Parathyroid adenoma (tissue), 2 donors: Measurements from ENCODE around the gene HIF3A.
"Not testable (repeated sequence)": the region's sequence is repeated elsewhere in the genome, so short reads cannot be mapped to it uniquely, and the experiment has no call there.

Experiments
- H2AFZ ChIP-seq: fragments of 300-600 bp; sonication (generic); one replicate; pipeline ENCODE4 v1.7.0; 2017; ENCODE audit warnings: antibody characterized with exemption, mild to moderate bottlenecking
- H3K27ac ChIP-seq: fragments of 300-600 bp; sonication (generic); one replicate; pipeline ENCODE4 v1.7.0; 2017
- H3K27me3 ChIP-seq: fragments of 300-600 bp; sonication (generic); one replicate; pipeline ENCODE4 v1.7.0; 2017; ENCODE audit warnings: low read length; ENCODE audit not compliant: control insufficient read depth, insufficient read depth
- H3K36me3 ChIP-seq: fragments of 300-600 bp; sonication (generic); one replicate; pipeline ENCODE4 v1.7.0; 2017; ENCODE audit warnings: low read length; ENCODE audit not compliant: control insufficient read depth, insufficient read depth
- H3K4me1 ChIP-seq: fragments of 300-600 bp; sonication (generic); one replicate; pipeline ENCODE4 v1.7.0; 2017; ENCODE audit warnings: control low read depth
- H3K4me2 ChIP-seq: fragments of 300-600 bp; sonication (generic); one replicate; pipeline ENCODE4 v1.7.0; 2017; ENCODE audit warnings: low read length
- H3K4me3 ChIP-seq: fragments of 300-600 bp; sonication (generic); one replicate; pipeline ENCODE4 v1.7.0; 2017; ENCODE audit warnings: low read depth, low read length
- H3K79me2 ChIP-seq: fragments of 300-600 bp; sonication (generic); one replicate; pipeline ENCODE4 v1.7.0; 2017; ENCODE audit warnings: control low read depth
- H3K9ac ChIP-seq: fragments of 300-600 bp; sonication (generic); one replicate; pipeline ENCODE4 v1.7.0; 2017; ENCODE audit warnings: mild to moderate bottlenecking
- H3K9me3 ChIP-seq: fragments of 300-600 bp; sonication (generic); one replicate; pipeline ENCODE4 v1.7.0; 2017; ENCODE audit warnings: low read length; ENCODE audit not compliant: control insufficient read depth
- TF ChIP-seq, protein P1 (sequence below): fragments of 300-600 bp; sonication (generic); IDR thresholded peaks from one replicate; pipeline ENCODE4 v1.7.0; 2017; ENCODE audit warnings: antibody characterized with exemption, mild to moderate bottlenecking
- donor health status: primary hyperparathyroidism.

Gene HIF3A

DNA sequence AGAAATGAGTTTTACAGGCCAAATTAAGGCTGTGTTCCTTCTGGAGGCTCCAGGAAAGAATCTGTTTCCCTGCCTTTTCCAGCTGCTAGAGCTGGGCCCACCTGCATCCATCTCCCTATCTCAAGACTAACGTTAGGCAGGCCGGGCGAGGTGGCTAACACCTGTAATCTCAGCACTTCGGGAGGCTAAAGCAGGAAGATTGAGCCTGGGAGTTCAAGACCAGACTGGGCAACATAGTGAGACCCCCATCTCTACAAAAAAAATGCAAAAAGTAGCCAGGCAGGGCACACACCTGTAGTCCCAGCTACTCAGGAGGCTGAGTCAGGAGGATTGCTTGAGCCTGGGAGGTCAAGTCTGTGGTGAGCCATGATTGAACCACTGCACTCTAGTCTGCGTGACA lies 14.6 kb downstream of the HIF3A start:
- H3K4me1 ChIP-seq: no peaks in the 10 kb centered on the region
- H3K36me3 ChIP-seq: no peaks in the 10 kb centered on the region
- H3K27me3 ChIP-seq: no peaks in the 10 kb centered on the region
- H2AFZ ChIP-seq: no peak overlapping the region
- no peak overlapping the region for H3K9ac ChIP-seq
- no peak overlapping the region for H3K4me2 ChIP-seq
- H3K27ac ChIP-seq: no peak overlapping the region
- TF ChIP-seq, protein P1, sequence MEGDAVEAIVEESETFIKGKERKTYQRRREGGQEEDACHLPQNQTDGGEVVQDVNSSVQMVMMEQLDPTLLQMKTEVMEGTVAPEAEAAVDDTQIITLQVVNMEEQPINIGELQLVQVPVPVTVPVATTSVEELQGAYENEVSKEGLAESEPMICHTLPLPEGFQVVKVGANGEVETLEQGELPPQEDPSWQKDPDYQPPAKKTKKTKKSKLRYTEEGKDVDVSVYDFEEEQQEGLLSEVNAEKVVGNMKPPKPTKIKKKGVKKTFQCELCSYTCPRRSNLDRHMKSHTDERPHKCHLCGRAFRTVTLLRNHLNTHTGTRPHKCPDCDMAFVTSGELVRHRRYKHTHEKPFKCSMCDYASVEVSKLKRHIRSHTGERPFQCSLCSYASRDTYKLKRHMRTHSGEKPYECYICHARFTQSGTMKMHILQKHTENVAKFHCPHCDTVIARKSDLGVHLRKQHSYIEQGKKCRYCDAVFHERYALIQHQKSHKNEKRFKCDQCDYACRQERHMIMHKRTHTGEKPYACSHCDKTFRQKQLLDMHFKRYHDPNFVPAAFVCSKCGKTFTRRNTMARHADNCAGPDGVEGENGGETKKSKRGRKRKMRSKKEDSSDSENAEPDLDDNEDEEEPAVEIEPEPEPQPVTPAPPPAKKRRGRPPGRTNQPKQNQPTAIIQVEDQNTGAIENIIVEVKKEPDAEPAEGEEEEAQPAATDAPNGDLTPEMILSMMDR: no peak
- no peaks in the 10 kb centered on the region for H3K9me3 ChIP-seq
- H3K79me2 ChIP-seq: no peaks in the 10 kb centered on the region
- H3K4me3 ChIP-seq: no peak overlapping the region

DNA sequence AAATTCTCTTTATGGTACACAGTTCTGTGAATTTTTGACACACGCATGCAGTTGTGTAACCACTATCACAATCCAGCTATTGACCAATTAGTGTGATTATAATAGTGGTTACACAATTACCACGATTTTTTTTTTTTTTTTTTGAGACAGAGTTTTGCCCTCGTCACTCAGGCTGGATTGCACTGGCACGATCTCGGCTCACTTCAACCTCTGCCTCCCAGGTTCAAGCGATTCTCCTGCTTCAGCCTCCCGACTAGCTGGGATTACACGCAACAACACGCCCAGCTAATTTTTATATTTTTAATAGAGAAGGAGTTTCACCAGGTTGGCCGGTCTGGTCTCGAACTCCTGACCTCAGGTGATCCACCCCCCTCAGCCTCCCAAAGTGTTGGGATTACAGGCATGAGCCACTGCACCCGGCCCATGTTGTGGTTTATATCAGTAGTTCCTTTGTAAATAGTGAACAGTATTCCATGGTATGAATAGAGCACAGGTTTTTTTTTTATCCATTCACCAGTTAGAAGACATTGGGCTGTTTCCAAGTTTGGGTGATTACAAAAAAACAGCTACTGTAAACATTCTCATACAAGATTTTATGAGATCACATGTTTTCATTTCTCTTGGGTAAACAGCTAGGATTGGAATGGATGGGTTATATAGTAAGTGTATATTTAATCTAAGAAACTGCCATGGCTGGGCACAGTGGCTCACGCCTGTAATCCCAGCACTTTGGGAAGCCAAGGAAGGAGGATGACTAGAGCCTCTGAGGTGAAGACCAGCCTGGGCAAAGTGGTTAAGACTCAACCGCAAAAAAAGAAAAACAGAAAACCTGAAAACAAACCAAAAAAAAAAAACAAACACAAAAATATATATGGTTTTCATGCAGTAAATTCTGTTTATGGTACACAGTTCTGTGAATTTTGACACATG lies 17.0 kb downstream of the HIF3A start:
- not testable (repeated sequence) for H3K36me3 ChIP-seq, H3K9me3 ChIP-seq, H3K9ac ChIP-seq, H3K4me3 ChIP-seq, H2AFZ ChIP-seq, H3K4me2 ChIP-seq, H3K27me3 ChIP-seq, H3K4me1 ChIP-seq, H3K79me2 ChIP-seq, H3K27ac ChIP-seq

DNA sequence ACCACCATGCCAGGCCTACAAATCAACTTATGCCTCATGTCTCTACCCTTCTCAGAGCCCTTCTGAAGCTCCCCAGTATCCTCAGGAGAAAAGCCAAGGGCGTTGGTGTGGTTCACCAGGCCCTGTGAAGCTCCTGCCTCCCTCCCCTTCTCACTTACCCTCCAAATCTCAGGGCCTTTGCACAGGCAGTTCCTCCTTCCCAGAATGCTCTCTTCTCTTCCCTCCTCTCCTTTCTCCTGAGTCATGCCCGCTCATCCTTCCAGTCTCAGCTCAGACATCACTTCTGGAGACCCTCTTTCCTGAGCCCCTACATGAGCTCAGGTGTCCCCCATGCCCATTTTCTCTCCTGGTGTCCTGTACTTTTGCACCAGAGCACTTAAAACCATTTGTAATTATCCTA lies 20.5 kb downstream of the HIF3A start:
- H3K79me2 ChIP-seq: no peaks in the 10 kb centered on the region
- no peaks in the 10 kb centered on the region for H3K27me3 ChIP-seq
- TF ChIP-seq, protein P1: no peak
- no peaks in the 10 kb centered on the region for H3K4me1 ChIP-seq
- no peak overlapping the region for H3K4me3 ChIP-seq
- no peak overlapping the region for H3K4me2 ChIP-seq
- H2AFZ ChIP-seq: no peak overlapping the region
- no peaks in the 10 kb centered on the region for H3K9me3 ChIP-seq
- H3K27ac ChIP-seq: no peak overlapping the region
- H3K36me3 ChIP-seq: no peaks in the 10 kb centered on the region
- H3K9ac ChIP-seq: no peak overlapping the region

DNA sequence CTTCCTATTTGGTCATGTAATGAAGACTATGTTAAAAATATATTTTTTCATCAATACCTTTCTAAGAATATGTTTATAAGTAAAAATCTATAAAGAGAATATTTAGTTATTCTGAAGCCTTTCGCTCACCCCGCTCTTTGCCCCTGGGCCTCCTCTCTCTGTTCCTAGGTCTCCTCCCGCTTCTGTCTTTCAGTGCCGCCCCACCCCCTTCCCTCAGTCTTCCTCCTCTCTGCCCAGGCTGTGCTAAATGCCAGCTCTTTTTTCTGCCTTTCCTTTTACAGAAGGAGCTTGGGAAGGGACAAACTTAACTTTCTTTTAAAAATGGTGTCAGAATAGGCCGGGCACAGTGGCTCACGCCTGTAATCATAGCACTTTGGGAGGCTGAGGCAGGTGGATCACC lies 22.8 kb downstream of the HIF3A start:
- no peak overlapping the region for H3K4me3 ChIP-seq
- no peaks in the 10 kb centered on the region for H3K36me3 ChIP-seq
- H3K79me2 ChIP-seq: no peaks in the 10 kb centered on the region
- H3K9ac ChIP-seq: no peak overlapping the region
- H3K9me3 ChIP-seq: no peaks in the 10 kb centered on the region
- no peak overlapping the region for H2AFZ ChIP-seq
- no peak overlapping the region for H3K27ac ChIP-seq
- TF ChIP-seq, protein P1: no peak
- no peaks in the 10 kb centered on the region for H3K4me1 ChIP-seq
- no peaks in the 10 kb centered on the region for H3K27me3 ChIP-seq
- H3K4me2 ChIP-seq: no peak overlapping the region

DNA sequence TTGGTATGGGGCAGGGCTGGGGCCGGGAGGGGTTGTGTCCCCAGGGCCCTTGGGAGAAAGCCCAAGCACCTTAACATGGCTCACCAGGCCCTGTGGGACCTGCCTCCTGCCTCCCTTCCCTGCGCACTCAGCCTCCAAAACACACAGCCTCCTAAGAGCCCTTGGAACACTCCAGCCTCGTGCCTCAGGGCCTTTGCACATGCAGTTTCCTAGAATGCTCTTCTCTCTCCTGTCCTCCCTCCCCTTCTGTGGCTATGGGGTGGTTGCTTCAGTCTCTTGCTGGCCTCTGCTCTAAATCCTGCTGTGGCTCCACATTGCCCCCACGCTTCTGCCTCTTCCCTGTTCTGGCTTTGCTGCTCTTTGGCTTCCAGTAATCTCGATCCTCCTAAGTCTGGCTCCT lies 23.7 kb downstream of the HIF3A start:
- Histone ChIP-seq H3K27ac (no peak overlapping the region), H3K4me3 (no peak overlapping the region), H3K9me3 (no peaks in the 10 kb centered on the region), H3K9ac (no peak overlapping the region), H3K36me3 (no peaks in the 10 kb centered on the region), H3K4me2 (no peak overlapping the region), H3K4me1 (no peaks in the 10 kb centered on the region), H2AFZ (no peak overlapping the region), H3K27me3 (no peaks in the 10 kb centered on the region), H3K79me2 (no peaks in the 10 kb centered on the region)
- TF ChIP-seq, protein P1: no peak
